H1 (cell line): ENCODE results near the gene NDUFA8. TPM values are rescaled to one million over a fixed set of nuclear protein-coding genes. Genes with fewer than 3 reads are reported as not detected.

Experiments
- ASH2L ChIP-seq: fragments of 200-600, 300-600 bp; sonication (generic); IDR thresholded peaks from one replicate; pipeline ENCODE4 v1.7.1; 2017; ENCODE audit warnings: low read length
- CBX5 ChIP-seq: fragments of 300-800, 300-1000 bp; sonication (generic); IDR thresholded peaks from 2 replicates; pipeline ENCODE4 v1.7.1; 2016; ENCODE audit warnings: antibody characterized with exemption, low read length, low read depth
- CBX8 ChIP-seq: fragments of 300-800, 300-1000 bp; sonication (generic); IDR thresholded peaks from 2 replicates; pipeline ENCODE4 v1.7.1; 2016; ENCODE audit warnings: low read depth, low read length, borderline replicate concordance
- CEBPB ChIP-seq: IDR thresholded peaks from 2 replicates; pipeline ENCODE4 v1.6.1; 2012; ENCODE audit warnings: low read depth, low read length
- CHD1 ChIP-seq: IDR thresholded peaks from 2 replicates; pipeline ENCODE4 v1.6.1; 2012; ENCODE audit warnings: low read depth, low read length, improper control_type of control experiment
- CTCF ChIP-seq, 3 experiments: IDR thresholded peaks; 1 replicate in 2 of 3; 2 replicates in 1 of 3; pipeline versions ENCODE4 v1.5.1 to v1.6.1; 2011; ENCODE audit warnings: low read length in 3 of 3, mild to moderate bottlenecking in 3 of 3, inconsistent platforms in 2 of 3, low read depth in 1 of 3, moderate library complexity in 1 of 3; ENCODE audit not compliant: insufficient read depth in 1 of 3; ENCODE audit errors: control extremely low read depth in 1 of 3
- E2F6 ChIP-seq: IDR thresholded peaks from 2 replicates; pipeline ENCODE4 v1.6.1; 2012; ENCODE audit warnings: inconsistent platforms
- EGR1 ChIP-seq: IDR thresholded peaks from 2 replicates; pipeline ENCODE4 v1.6.1; 2011; ENCODE audit warnings: low read depth, low read length, borderline replicate concordance
- EP300 ChIP-seq, 2 experiments: IDR thresholded peaks; 1 replicate in 1 of 2; 2 replicates in 1 of 2; pipeline ENCODE4 v1.6.1; 2011 to 2012; ENCODE audit warnings: low read depth in 2 of 2, low read length in 2 of 2, mild to moderate bottlenecking in 2 of 2, borderline replicate concordance in 1 of 2, inconsistent platforms in 1 of 2, moderate library complexity in 1 of 2
- GTF2F1 ChIP-seq: IDR thresholded peaks from 2 replicates; pipeline ENCODE4 v1.6.1; 2012; ENCODE audit warnings: low read depth, low read length, improper control_type of control experiment, borderline replicate concordance
- HDAC6 ChIP-seq: IDR thresholded peaks from one replicate; pipeline ENCODE4 v1.7.1; 2012; ENCODE audit warnings: low read depth, mild to moderate bottlenecking, inconsistent platforms, low read length, moderate library complexity
- JUND ChIP-seq: IDR thresholded peaks from 2 replicates; pipeline ENCODE4 v1.6.1; 2011; ENCODE audit warnings: mild to moderate bottlenecking, improper control_type of control experiment, low read length
- KDM1A ChIP-seq: fragments of 200-600, 300-600 bp; sonication (generic); IDR thresholded peaks from 2 replicates; pipeline ENCODE4 v1.7.1; 2016; ENCODE audit warnings: mild to moderate bottlenecking, low read length, borderline replicate concordance
- KDM4A ChIP-seq: IDR thresholded peaks from one replicate; pipeline ENCODE4 v1.7.1; 2012; ENCODE audit warnings: low read depth, mild to moderate bottlenecking, moderate library complexity, low read length, inconsistent platforms; ENCODE audit not compliant: severe bottlenecking
- KDM5A ChIP-seq: fragments of 200-600 bp; IDR thresholded peaks from 2 replicates; pipeline ENCODE4 v1.7.1; 2012; ENCODE audit warnings: mild to moderate bottlenecking, low read length, inconsistent platforms, mixed read lengths
- NRF1 ChIP-seq: IDR thresholded peaks from 2 replicates; pipeline ENCODE4 v1.6.1; 2011; ENCODE audit warnings: mild to moderate bottlenecking, low read depth, low read length, improper control_type of control experiment
- POLR2A ChIP-seq, 2 experiments: IDR thresholded peaks; 1 replicate in 1 of 2; 2 replicates in 1 of 2; pipeline ENCODE4 v1.6.1; 2011; ENCODE audit warnings: low read depth in 2 of 2, low read length in 2 of 2, mild to moderate bottlenecking in 2 of 2; ENCODE audit errors: control extremely low read depth in 1 of 2
- RBBP5 ChIP-seq: IDR thresholded peaks from 2 replicates; pipeline ENCODE4 v1.7.1; 2012; ENCODE audit warnings: low read depth, mild to moderate bottlenecking, inconsistent platforms, low read length, moderate library complexity, borderline replicate concordance
- RXRA ChIP-seq: IDR thresholded peaks from 2 replicates; pipeline ENCODE4 v1.6.1; 2011; ENCODE audit warnings: low read depth, mild to moderate bottlenecking, low read length, moderate library complexity; ENCODE audit not compliant: insufficient read depth
- SIN3A ChIP-seq, 2 experiments: IDR thresholded peaks in 1 of 2; conservative IDR thresholded peaks in 1 of 2; 2 replicates each; pipeline ENCODE4 v1.6.1; 2011 to 2012; ENCODE audit warnings: low read length in 2 of 2, improper control_type of control experiment in 1 of 2, low read depth in 1 of 2, mild to moderate bottlenecking in 1 of 2
- SIRT6 ChIP-seq: IDR thresholded peaks from one replicate; pipeline ENCODE4 v1.7.1; 2012; ENCODE audit warnings: low read length, inconsistent platforms
- SIX5 ChIP-seq: IDR thresholded peaks from 2 replicates; pipeline ENCODE4 v1.6.1; 2011; ENCODE audit warnings: mild to moderate bottlenecking, low read depth, low read length
- SP4 ChIP-seq: IDR thresholded peaks from 2 replicates; pipeline ENCODE4 v1.6.1; 2012; ENCODE audit warnings: low read length, inconsistent platforms
- TAF1 ChIP-seq: IDR thresholded peaks from 2 replicates; pipeline ENCODE4 v1.6.1; 2011; ENCODE audit warnings: mild to moderate bottlenecking, low read depth, low read length
- polyA plus RNA-seq, 7 experiments: library from polyadenylated mRNA; depleted of rRNA in 3 of 7; stranded (reverse) in 5 of 7; unstranded in 2 of 7; fragments of >200 nt in 5 of 7; fragments of 200-250 nt in 2 of 7; gene quantifications; 1 replicate in 5 of 7; 2 replicates in 1 of 7; 4 replicates in 1 of 7; pipeline versions ENCODE4 v1.2.1 to v1.2.3, GENCODE V29; 2011 to 2013; ENCODE audit warnings: missing spikeins in 2 of 7, mixed read lengths in 2 of 7
- total RNA-seq: library from RNA; stranded (reverse); fragmentation: NEBNext Ultra II Directional; extraction: Animal tissue kit (Norgen Biotek cat#: 25700); gene quantifications from 2 replicates; pipeline ENCODE4 v1.2.1, GENCODE V29; 2021

The NDUFA8 gene
- total and polyA plus RNA-seq, 2 of the 8 experiments (the other 6 are each of a cell fraction or from before 2014, with no cell fraction given): 61.0 to 73.8 TPM

GRCh38 chr9:122116040-122116439 is 43.5 kb downstream of the NDUFA8 start (continued):
- TF ChIP-seq SIRT6 (no peak), EP300 (IDR thresholded peaks at IDR 0.05; ENCODE audit: borderline replicate concordance in 1 of 2, low read depth in 2 of 2, low read length in 2 of 2) (no peak), JUND (peak; percentile 12; the same call in 1 of the 2 replicates), NRF1 (no peak), CEBPB (no peak), POLR2A (IDR thresholded peaks at IDR 0.05; ENCODE audit: control extremely low read depth in 1 of 2, low read depth in 2 of 2, low read length in 2 of 2) (peak in 1 of 2 experiments; percentile 47; a peak in 1 of 3 replicates), SIN3A (conservative IDR thresholded peaks at IDR 0.05 in 1 of 2, IDR thresholded peaks at IDR 0.05 in 1 of 2; ENCODE audit: low read depth in 1 of 2, low read length in 2 of 2) (no peak), SP4 (no peak), KDM1A (no peak), RXRA (no peak), CBX5 (no peak), TAF1 (no peak), RBBP5 (peak; percentile 63; the same call in 1 of the 2 replicates), E2F6 (no peak), GTF2F1 (no peak), EGR1 (no peak), KDM5A (no peak), ASH2L (peak; percentile 22), CBX8 (no peak), KDM4A (no peak), SIX5 (no peak), CHD1 (no peak), CTCF (IDR thresholded peaks at IDR 0.05; ENCODE audit: control extremely low read depth in 1 of 3, insufficient read depth in 1 of 3, low read depth in 1 of 3, low read length in 3 of 3) (no peak), HDAC6 (no peak)
